ENCODE measurements around the gene OTOL1.

OTOL1 gene

GRCh38 chr3:161545824-161546223, 49.2 kb downstream of the OTOL1 start:
- DNase-seq (ENCODE audit: low read depth in 2 of 2) = no peak

GRCh38 chr3:161548301-161548700, 51.7 kb downstream of the OTOL1 start:
- no peak for DNase-seq (ENCODE audit: low read depth in 2 of 2)

- DNase-seq (ENCODE audit: low read depth in 2 of 2) = no peak
Measured at GRCh38 chr3:161549261-161549660, 52.7 kb downstream of the OTOL1 start.

DNA sequence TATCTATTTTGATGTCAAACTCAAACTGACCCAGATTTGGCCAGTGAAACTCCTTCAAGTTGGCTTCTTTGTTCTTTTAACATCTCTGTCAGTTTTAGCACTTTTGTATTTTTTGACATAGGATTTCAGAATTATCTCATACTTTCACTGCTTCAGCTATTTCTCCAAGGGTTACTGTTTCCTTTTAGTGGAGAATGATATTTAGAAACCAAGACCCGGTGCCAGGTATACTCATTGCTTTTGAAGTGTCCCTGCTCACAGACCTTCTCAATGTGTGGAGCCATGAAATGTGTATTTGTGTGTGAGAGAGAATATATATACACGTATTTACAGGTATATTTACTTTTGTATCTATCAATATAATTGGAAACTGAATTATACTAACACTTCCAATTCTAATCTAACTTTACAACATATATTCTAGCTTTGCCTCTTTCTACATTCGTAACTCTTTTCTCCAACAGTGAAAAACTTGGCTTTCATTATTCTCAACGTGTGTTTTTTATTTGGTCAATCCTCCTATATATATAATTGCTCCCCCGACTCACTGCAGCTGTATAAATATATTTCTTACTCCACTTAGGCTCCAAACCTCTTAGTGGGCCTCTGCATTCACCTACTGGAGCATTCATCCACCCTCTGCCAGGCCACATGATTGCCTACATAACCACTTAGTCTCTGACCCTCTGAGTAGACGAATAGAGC, 54.0 kb downstream of the OTOL1 start:
- no peak for DNase-seq (ENCODE audit: low read depth in 2 of 2)

GRCh38 chr3:161551697-161552096, 55.1 kb downstream of the OTOL1 start:
- DNase-seq (ENCODE audit: low read depth in 2 of 2) = no peak

- no peak for DNase-seq (ENCODE audit: low read depth in 2 of 2)
Measured at GRCh38 chr3:161552984-161553560, 56.5 kb downstream of the OTOL1 start.

All from stimulated activated CD4-positive, alpha-beta T cell treated with anti-CD3 and anti-CD28 coated beads, Interleukin-12 subunit alpha, Interleukin-12 subunit beta, amount 100 ng/mL, for 24 hours (primary cell).